ENCODE results near the gene CA9. TPM values are rescaled to one million over a fixed set of nuclear protein-coding genes. Genes with fewer than 3 reads are reported as not detected.

CA9 gene
- total and polyA plus RNA-seq, 2 experiments from 2014 or later = 1.1 TPM; not detected in 1

DNA sequence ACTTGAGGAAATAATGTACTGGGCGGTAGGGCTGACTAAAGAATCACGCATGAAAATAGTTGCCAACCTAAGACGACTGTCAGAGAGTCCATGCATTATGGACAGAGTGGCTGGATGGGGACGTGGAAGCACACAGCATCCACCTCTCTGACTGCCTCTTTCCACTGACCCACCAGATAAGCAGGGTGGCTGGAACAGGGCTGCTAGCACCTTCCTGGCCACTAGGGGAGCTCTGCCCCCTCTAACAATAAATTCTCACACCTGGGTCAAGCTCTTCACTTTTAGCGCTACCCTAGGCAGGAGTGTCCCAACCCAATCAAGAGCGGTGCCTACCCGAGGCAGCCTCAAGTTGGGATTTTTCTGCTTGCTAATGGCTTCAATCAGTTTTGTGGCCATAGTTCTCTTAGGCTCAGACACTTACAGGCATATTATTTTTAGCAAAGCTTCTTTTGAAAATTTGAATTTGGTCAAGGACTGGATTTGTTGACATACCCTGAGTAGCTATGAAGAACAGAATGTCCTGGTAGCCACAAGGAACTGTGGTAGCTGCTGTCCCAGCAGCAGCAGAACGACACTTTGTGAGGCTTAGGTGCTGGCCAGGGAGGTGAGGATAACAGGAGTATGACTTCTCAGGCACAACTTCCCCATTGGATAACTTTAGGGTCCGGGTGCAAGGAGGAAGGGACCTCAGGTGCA, 22.9 kb downstream of the CA9 start:
- H4K20me1 ChIP-seq (replicated peaks; ENCODE audit: insufficient read depth) = no peaks in the 10 kb centered on the region
- Mint-ChIP-seq H3K27me3 (ENCODE audit: insufficient read depth, low read depth, poor library complexity) (peaks cover 5% of the 10 kb centered on the region), H3K9me3 (no peaks in the 10 kb centered on the region; the same call in 1 of the 3 replicates), H3K27ac (no peak overlapping the region), H3K36me3 (ENCODE audit: low read depth) (no peaks in the 10 kb centered on the region; the same call in none of the 3 replicates), H3K4me3 (no peak overlapping the region), H3K4me1 (peaks cover 5% of the 10 kb centered on the region)
- H3K4me2 ChIP-seq = no peak overlapping the region
- no peak overlapping the region for H3K27ac ChIP-seq (ENCODE audit: low read depth)
- peak; percentile 96 for ATAC-seq
- H3K4me3 ChIP-seq = no peak overlapping the region
- H3K79me2 ChIP-seq (replicated peaks; ENCODE audit: insufficient read depth) = no peaks in the 10 kb centered on the region
- no peaks in the 10 kb centered on the region for H3K4me1 ChIP-seq (ENCODE audit: insufficient read depth)
- no peak overlapping the region for H2AFZ ChIP-seq
- no peaks in the 10 kb centered on the region for H3K9me2 ChIP-seq (ENCODE audit: insufficient read depth)
- H3K27me3 ChIP-seq (ENCODE audit: insufficient read depth) = no peaks in the 10 kb centered on the region
- peaks cover 6% of the 10 kb centered on the region for H3F3A ChIP-seq (replicated peaks; ENCODE audit: low read depth)
- H3K36me3 ChIP-seq (ENCODE audit: insufficient read depth) = peaks cover 26% of the 10 kb centered on the region; the same call in 1 of the 2 replicates
- TF ChIP-seq, protein P1, sequence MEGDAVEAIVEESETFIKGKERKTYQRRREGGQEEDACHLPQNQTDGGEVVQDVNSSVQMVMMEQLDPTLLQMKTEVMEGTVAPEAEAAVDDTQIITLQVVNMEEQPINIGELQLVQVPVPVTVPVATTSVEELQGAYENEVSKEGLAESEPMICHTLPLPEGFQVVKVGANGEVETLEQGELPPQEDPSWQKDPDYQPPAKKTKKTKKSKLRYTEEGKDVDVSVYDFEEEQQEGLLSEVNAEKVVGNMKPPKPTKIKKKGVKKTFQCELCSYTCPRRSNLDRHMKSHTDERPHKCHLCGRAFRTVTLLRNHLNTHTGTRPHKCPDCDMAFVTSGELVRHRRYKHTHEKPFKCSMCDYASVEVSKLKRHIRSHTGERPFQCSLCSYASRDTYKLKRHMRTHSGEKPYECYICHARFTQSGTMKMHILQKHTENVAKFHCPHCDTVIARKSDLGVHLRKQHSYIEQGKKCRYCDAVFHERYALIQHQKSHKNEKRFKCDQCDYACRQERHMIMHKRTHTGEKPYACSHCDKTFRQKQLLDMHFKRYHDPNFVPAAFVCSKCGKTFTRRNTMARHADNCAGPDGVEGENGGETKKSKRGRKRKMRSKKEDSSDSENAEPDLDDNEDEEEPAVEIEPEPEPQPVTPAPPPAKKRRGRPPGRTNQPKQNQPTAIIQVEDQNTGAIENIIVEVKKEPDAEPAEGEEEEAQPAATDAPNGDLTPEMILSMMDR (conservative IDR thresholded peaks at IDR 0.05; ENCODE audit: low read depth in 2 of 2) = peak; percentile 78 to 85
- no peak for TF ChIP-seq STAT1 (IDR thresholded peaks at IDR 0.05; ENCODE audit: unreplicated experiment)
- TF ChIP-seq, protein P2, sequence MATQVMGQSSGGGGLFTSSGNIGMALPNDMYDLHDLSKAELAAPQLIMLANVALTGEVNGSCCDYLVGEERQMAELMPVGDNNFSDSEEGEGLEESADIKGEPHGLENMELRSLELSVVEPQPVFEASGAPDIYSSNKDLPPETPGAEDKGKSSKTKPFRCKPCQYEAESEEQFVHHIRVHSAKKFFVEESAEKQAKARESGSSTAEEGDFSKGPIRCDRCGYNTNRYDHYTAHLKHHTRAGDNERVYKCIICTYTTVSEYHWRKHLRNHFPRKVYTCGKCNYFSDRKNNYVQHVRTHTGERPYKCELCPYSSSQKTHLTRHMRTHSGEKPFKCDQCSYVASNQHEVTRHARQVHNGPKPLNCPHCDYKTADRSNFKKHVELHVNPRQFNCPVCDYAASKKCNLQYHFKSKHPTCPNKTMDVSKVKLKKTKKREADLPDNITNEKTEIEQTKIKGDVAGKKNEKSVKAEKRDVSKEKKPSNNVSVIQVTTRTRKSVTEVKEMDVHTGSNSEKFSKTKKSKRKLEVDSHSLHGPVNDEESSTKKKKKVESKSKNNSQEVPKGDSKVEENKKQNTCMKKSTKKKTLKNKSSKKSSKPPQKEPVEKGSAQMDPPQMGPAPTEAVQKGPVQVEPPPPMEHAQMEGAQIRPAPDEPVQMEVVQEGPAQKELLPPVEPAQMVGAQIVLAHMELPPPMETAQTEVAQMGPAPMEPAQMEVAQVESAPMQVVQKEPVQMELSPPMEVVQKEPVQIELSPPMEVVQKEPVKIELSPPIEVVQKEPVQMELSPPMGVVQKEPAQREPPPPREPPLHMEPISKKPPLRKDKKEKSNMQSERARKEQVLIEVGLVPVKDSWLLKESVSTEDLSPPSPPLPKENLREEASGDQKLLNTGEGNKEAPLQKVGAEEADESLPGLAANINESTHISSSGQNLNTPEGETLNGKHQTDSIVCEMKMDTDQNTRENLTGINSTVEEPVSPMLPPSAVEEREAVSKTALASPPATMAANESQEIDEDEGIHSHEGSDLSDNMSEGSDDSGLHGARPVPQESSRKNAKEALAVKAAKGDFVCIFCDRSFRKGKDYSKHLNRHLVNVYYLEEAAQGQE (IDR thresholded peaks at IDR 0.05; ENCODE audit: unreplicated experiment) = no peak
- TF ChIP-seq POLR2AphosphoS5 (IDR thresholded peaks at IDR 0.05; ENCODE audit: low read depth) = no peak
- peak; percentile 89 for DNase-seq (ENCODE audit: low spot score)

DNA sequence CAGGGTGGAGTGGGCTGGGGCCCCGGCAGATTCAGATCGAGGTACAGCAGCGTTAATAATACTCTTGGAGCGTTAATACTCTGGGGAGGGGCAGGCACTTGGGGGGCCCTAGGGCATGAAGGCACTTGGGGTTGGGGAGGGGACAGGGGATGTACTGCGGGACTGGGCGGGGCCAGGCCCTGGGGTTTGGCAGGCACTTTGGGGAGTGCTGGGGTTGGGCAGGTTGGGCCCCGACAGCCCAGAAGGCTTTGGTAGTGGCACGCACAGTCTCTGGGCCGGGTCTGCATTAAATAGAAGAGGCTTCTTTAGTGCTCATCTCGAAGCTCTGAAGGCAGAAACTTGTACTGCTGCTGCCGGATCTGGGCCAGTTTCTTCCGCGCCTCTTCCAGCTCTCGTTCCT, 23.8 kb downstream of the CA9 start:
- Mint-ChIP-seq H3K4me3 (no peak overlapping the region), H3K4me1 (no peaks in the 10 kb centered on the region), H3K36me3 (ENCODE audit: low read depth) (no peaks in the 10 kb centered on the region; the same call in none of the 3 replicates), H3K27me3 (ENCODE audit: insufficient read depth, low read depth, poor library complexity) (peaks cover 5% of the 10 kb centered on the region), H3K9me3 (no peaks in the 10 kb centered on the region), H3K27ac (no peak overlapping the region)
- H3K4me3 ChIP-seq = no peak overlapping the region
- H3K36me3 ChIP-seq (ENCODE audit: insufficient read depth) = peaks cover 31% of the 10 kb centered on the region; the same call in 1 of the 2 replicates
- ATAC-seq = no peak
- no peaks in the 10 kb centered on the region for H3K79me2 ChIP-seq (replicated peaks; ENCODE audit: insufficient read depth)
- DNase-seq (ENCODE audit: low spot score) = no peak
- H3K9me2 ChIP-seq (ENCODE audit: insufficient read depth) = no peaks in the 10 kb centered on the region
- no peaks in the 10 kb centered on the region for H3K4me1 ChIP-seq (ENCODE audit: insufficient read depth)
- no peak overlapping the region for H3K4me2 ChIP-seq
- no peak overlapping the region for H2AFZ ChIP-seq
- no peak overlapping the region for H3K27ac ChIP-seq (ENCODE audit: low read depth)
- peaks cover 6% of the 10 kb centered on the region for H3F3A ChIP-seq (replicated peaks; ENCODE audit: low read depth)
- H4K20me1 ChIP-seq (replicated peaks; ENCODE audit: insufficient read depth) = no peaks in the 10 kb centered on the region
- H3K27me3 ChIP-seq (ENCODE audit: insufficient read depth) = no peaks in the 10 kb centered on the region
- TF ChIP-seq POLR2AphosphoS5 (IDR thresholded peaks at IDR 0.05; ENCODE audit: low read depth) (no peak), ZNF331 (CRISPR knock-in tag; IDR thresholded peaks at IDR 0.05; ENCODE audit: low read depth) (no peak), NANOG (IDR thresholded peaks at IDR 0.05; ENCODE audit: borderline replicate concordance) (no peak), JUNB (IDR thresholded peaks at IDR 0.05; ENCODE audit: unreplicated experiment) (no peak), EZH2phosphoT487 (IDR thresholded peaks at IDR 0.05; ENCODE audit: unreplicated experiment) (no peak), EZH2 (IDR thresholded peaks at IDR 0.05; ENCODE audit: low read depth, unreplicated experiment) (no peak), CREB1 (CRISPR knock-in tag; IDR thresholded peaks at IDR 0.05; ENCODE audit: low read depth) (no peak)
- TF ChIP-seq, protein P1 (conservative IDR thresholded peaks at IDR 0.05; ENCODE audit: low read depth in 2 of 2) = no peak
- TF ChIP-seq, protein P3, sequence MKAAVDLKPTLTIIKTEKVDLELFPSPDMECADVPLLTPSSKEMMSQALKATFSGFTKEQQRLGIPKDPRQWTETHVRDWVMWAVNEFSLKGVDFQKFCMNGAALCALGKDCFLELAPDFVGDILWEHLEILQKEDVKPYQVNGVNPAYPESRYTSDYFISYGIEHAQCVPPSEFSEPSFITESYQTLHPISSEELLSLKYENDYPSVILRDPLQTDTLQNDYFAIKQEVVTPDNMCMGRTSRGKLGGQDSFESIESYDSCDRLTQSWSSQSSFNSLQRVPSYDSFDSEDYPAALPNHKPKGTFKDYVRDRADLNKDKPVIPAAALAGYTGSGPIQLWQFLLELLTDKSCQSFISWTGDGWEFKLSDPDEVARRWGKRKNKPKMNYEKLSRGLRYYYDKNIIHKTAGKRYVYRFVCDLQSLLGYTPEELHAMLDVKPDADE (IDR thresholded peaks at IDR 0.05) = no peak
- TF ChIP-seq, protein P2 (IDR thresholded peaks at IDR 0.05; ENCODE audit: unreplicated experiment) = no peak
